Neural cell (in vitro differentiated cells): ENCODE data around the gene IQCK.

ENCODE experiments used
- TF ChIP-seq, protein P1 (sequence below): fragments of 450-650 bp; IDR thresholded peaks from 2 replicates; pipeline ENCODE4 v1.5.1; 2014; ENCODE audit warnings: antibody characterized with exemption, mild to moderate bottlenecking, moderate library complexity; ENCODE audit not compliant: poor library complexity, severe bottlenecking
- TF ChIP-seq, protein P2 (sequence below): IDR thresholded peaks from 2 replicates; pipeline ENCODE4 v1.6.1; 2012; ENCODE audit warnings: borderline replicate concordance

DNA sequence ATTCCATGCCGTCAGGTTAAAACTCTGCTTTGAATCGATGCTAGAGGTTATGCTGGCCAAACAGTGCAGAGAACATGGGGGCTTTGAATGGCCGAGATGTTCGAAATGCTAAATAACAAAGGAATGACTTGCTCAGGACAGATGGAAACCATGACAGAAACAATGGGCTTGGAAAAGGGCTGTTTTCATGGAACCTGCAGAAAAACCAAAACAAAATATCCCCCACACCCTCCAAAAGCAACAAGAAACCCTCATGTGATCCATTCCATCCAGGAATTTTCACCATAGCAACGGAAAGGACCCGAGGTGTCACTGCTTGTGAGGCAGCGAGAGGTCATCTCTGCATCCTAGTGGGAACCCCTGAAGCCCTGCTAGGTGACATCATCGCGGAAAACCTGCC, 141.1 kb downstream of the IQCK start:
- TF ChIP-seq, protein P1, sequence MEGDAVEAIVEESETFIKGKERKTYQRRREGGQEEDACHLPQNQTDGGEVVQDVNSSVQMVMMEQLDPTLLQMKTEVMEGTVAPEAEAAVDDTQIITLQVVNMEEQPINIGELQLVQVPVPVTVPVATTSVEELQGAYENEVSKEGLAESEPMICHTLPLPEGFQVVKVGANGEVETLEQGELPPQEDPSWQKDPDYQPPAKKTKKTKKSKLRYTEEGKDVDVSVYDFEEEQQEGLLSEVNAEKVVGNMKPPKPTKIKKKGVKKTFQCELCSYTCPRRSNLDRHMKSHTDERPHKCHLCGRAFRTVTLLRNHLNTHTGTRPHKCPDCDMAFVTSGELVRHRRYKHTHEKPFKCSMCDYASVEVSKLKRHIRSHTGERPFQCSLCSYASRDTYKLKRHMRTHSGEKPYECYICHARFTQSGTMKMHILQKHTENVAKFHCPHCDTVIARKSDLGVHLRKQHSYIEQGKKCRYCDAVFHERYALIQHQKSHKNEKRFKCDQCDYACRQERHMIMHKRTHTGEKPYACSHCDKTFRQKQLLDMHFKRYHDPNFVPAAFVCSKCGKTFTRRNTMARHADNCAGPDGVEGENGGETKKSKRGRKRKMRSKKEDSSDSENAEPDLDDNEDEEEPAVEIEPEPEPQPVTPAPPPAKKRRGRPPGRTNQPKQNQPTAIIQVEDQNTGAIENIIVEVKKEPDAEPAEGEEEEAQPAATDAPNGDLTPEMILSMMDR, result no peak
- TF ChIP-seq, protein P2, sequence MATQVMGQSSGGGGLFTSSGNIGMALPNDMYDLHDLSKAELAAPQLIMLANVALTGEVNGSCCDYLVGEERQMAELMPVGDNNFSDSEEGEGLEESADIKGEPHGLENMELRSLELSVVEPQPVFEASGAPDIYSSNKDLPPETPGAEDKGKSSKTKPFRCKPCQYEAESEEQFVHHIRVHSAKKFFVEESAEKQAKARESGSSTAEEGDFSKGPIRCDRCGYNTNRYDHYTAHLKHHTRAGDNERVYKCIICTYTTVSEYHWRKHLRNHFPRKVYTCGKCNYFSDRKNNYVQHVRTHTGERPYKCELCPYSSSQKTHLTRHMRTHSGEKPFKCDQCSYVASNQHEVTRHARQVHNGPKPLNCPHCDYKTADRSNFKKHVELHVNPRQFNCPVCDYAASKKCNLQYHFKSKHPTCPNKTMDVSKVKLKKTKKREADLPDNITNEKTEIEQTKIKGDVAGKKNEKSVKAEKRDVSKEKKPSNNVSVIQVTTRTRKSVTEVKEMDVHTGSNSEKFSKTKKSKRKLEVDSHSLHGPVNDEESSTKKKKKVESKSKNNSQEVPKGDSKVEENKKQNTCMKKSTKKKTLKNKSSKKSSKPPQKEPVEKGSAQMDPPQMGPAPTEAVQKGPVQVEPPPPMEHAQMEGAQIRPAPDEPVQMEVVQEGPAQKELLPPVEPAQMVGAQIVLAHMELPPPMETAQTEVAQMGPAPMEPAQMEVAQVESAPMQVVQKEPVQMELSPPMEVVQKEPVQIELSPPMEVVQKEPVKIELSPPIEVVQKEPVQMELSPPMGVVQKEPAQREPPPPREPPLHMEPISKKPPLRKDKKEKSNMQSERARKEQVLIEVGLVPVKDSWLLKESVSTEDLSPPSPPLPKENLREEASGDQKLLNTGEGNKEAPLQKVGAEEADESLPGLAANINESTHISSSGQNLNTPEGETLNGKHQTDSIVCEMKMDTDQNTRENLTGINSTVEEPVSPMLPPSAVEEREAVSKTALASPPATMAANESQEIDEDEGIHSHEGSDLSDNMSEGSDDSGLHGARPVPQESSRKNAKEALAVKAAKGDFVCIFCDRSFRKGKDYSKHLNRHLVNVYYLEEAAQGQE, result no peak
